D721Med (cell line): ENCODE data around the gene USPL1.
"Not testable (repeated sequence)": the region's sequence is repeated elsewhere in the genome, so short reads cannot be mapped to it uniquely, and the experiment has no call there.

Source experiments
- DNase-seq: peaks from one replicate; pipeline ENCODE4 v3.0.0; 2011; ENCODE audit warnings: low spot score; ENCODE audit not compliant: insufficient read length
- FAIRE-seq: peaks from 2 replicates; lab custom pipeline; 2011; peaks lifted over from hg19 to GRCh38; lab: Jason Lieb, UNC
- CTCF ChIP-seq: IDR thresholded peaks from 2 replicates; pipeline ENCODE4 v1.5.1; 2012; ENCODE audit warnings: mild to moderate bottlenecking, control low read depth; ENCODE audit not compliant: insufficient read depth; ENCODE audit errors: missing control alignments

Gene USPL1

GRCh38 chr13:30623392-30623791 is 5.7 kb downstream of the USPL1 start:
- TF ChIP-seq CTCF, result no peak
- FAIRE-seq, result no peak
- DNase-seq, result no peak

- FAIRE-seq (no peak), DNase-seq (no peak)
- TF ChIP-seq CTCF, result no peak
These were observed 6.9 kb downstream of the USPL1 start for GRCh38 chr13:30624630-30625029.

GRCh38 chr13:30629527-30629926 is 11.8 kb downstream of the USPL1 start:
- no peak for FAIRE-seq
- DNase-seq, result no peak
- TF ChIP-seq CTCF, result no peak

GRCh38 chr13:30633861-30634260 is 16.1 kb downstream of the USPL1 start:
- no peak for TF ChIP-seq CTCF
- DNase-seq, result no peak
- FAIRE-seq, result no peak

- DNase-seq, result no peak
- TF ChIP-seq CTCF, result no peak
- FAIRE-seq, result no peak
These were observed 17.1 kb downstream of the USPL1 start for GRCh38 chr13:30634838-30635237.

- no peak for TF ChIP-seq CTCF
- DNase-seq, result no peak
- no peak for FAIRE-seq
These were observed 20.6 kb downstream of the USPL1 start for GRCh38 chr13:30638301-30638700.

GRCh38 chr13:30639671-30640070 is 22.0 kb downstream of the USPL1 start:
- DNase-seq (no peak), FAIRE-seq (no peak)
- TF ChIP-seq CTCF, result no peak

- FAIRE-seq, DNase-seq: not testable (repeated sequence)
These were observed 23.5 kb downstream of the USPL1 start for GRCh38 chr13:30641173-30641572.
